AG04449 (cell line): ENCODE data around the gene LY6G6F.

Source experiments
- CTCF ChIA-PET: fragments of 350-600 bp; formaldehyde crosslinking; extraction: SDS; loops from one replicate; lab custom pipeline; 2021; ENCODE audit warnings: antibody characterized with exemption; lab: Yijun Ruan, JAX
- POLR2A ChIA-PET: fragments of 400-600, 350-600 bp; formaldehyde crosslinking; extraction: SDS; loops from one replicate; lab custom pipeline; 2020; ENCODE audit warnings: antibody characterized with exemption, inconsistent platforms; lab: Yijun Ruan, JAX
- DNase-seq: peaks from one replicate; pipeline ENCODE4 v3.0.0-alpha.2; 2010; ENCODE audit warnings: low read depth, low spot score
- H3K4me3 ChIP-seq: 2 replicates; pipeline ENCODE4 v1.5.1; 2011; ENCODE audit warnings: low read depth, mild to moderate bottlenecking, control low read depth, low read length
- TF ChIP-seq, protein P1 (sequence below): IDR thresholded peaks from one replicate; pipeline ENCODE4 v1.5.1; 2011; ENCODE audit warnings: mild to moderate bottlenecking, moderate library complexity, low read length, control low read depth, inconsistent platforms; ENCODE audit not compliant: insufficient read depth; ENCODE audit errors: missing control alignments

Gene LY6G6F

DNA sequence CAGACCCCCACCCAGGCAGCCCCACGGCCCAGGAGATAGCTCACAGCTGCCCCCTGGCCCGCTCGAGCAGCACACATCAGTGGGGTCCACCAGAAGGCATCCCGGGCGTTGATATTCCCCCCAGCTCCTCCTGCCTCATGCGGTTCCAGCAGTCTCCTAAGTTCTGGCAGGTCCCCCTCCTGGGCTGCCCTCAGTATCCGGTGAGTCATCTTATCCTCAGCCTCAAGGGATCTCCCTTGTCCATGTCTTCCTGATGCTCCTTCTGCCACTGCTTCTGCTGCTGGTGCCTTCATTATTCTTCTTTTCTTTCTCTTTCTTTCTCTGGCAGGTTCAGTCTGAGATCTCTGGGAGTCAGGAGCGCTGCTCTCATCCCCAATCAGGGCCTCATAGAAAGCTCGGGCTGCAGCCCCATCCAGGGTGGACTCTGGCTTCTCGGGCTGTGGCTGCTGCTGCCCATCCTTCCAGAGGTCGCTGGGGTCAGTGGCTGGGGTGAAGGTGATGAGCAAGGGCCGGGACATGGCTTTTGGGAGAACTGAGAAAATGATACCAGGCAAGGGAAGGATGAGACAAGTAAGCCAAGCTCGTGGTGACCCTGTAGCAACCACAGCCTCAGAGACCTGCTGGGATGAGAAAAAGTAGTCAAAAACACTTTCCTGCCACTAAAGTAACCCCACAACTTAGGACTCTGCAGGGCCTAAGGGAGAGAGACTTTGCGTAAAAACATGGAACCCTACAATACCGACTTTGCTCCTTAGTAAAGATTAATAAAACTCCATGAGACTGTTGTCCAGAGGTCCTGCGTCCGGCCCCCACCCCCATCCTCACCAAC lies 42.5 kb upstream of the LY6G6F start:
- H3K4me3 ChIP-seq, result peak overlapping the region; percentile 98
- ChIA-PET CTCF (interaction anchor here (0.6 to 2.2 kb wide), 6 partner anchors 8 to 118 kb away, joined by 3 to 19 read pairs (median 4); partner anchors contain the start of genes APOM, ATP6V1G2, BAG6 and LY6G5C), POLR2A (interaction anchor here (1.1 to 3.5 kb wide), 4 partner anchors 11 to 233 kb away, joined by 3 to 31 read pairs (median 5); partner anchors contain the start of genes ABHD16A, BAG6 and EHMT2)
- TF ChIP-seq, protein P1, sequence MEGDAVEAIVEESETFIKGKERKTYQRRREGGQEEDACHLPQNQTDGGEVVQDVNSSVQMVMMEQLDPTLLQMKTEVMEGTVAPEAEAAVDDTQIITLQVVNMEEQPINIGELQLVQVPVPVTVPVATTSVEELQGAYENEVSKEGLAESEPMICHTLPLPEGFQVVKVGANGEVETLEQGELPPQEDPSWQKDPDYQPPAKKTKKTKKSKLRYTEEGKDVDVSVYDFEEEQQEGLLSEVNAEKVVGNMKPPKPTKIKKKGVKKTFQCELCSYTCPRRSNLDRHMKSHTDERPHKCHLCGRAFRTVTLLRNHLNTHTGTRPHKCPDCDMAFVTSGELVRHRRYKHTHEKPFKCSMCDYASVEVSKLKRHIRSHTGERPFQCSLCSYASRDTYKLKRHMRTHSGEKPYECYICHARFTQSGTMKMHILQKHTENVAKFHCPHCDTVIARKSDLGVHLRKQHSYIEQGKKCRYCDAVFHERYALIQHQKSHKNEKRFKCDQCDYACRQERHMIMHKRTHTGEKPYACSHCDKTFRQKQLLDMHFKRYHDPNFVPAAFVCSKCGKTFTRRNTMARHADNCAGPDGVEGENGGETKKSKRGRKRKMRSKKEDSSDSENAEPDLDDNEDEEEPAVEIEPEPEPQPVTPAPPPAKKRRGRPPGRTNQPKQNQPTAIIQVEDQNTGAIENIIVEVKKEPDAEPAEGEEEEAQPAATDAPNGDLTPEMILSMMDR, result no peak
- DNase-seq, result no peak

DNA sequence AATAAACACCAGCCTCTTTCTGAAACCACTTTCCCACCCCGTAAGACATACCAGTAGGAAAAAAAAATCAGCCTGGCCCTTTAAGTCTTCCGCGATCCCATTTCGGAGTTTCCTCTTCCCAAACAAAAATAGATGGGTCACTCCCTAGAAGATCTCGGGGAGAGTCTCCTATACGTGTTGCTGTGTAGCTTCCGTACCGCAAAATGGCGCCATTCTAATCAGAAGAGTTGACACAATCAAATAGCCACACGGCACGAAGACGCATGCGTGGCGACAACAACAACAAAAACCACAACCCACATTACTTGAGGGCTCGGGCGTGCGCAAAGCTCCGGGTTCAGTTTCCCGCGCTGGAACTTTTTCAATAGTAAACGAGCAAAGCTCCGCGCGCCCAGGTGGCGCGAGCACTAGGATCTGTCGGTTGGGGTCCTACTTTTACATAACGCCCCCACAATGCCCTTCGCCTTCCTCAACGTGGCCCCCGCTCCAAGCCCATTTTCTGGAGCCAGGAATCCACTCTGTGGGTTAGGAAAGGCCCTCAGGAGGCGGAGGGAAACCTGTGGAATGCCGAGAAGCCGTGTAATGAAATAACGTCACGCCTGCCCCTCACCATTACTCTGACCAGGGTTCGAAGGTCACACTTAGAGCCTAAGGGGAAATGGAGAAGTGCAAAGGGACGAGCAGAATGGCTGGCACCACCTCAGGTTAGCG lies 41.7 kb upstream of the LY6G6F start, which contains the start of gene GPANK1:
TSS of gene GPANK1 (minus strand) at position 208 of the 711 bp plus-strand sequence. CDS start 519 bp downstream, outside the sequence.
- CTCF ChIA-PET, result interaction anchor here (0.9 to 2.2 kb wide), 4 partner anchors 9 to 119 kb away, joined by 3 to 19 read pairs (median 6); partner anchors contain the start of genes APOM, ATP6V1G2, BAG6 and LY6G5C
- TF ChIP-seq, protein P1, result no peak

DNA sequence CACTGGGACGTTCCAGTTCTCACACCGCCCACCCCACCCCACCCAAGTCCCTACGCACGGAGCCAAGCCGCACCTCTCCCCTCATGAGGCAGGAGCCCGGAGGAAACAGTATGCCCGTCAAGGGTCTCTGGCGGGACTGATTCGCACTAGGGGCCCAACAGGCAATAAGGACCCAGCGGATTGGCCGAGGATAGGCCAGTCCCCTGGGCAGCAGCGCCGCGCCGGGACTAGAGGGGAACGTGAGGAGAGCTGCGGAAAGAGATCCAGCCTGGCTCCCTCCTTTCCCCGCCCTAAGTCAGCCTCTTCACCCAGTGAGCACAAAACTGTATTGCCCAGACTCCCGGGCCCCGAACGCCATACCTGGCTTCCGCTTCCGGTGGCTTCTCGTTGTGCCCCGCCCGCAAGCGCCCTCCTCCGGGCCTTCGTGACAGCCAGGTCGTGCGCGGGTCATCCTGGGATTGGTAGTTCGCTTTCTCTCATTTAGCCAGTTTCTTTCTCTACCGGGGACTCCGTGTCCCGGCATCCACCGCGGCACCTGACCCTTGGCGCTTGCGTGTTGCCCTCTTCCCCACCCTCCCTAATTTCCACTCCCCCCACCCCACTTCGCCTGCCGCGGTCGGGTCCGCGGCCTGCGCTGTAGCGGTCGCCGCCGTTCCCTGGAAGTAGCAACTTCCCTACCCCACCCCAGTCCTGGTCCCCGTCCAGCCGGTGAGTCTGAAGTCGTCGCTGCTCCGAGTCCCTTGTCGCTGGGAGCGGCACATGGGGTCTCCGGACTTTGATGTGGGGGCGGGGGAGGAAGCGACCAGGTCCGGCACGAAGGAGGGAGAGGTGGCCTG lies 40.9 kb upstream of the LY6G6F start, which contains the start of gene CSNK2B:
TSS of gene CSNK2B (plus strand) at position 580 of the 836 bp plus-strand sequence. CDS start 752 bp downstream, outside the sequence.
- DNase-seq, result no peak
- H3K4me3 ChIP-seq, result peak within 1 kb of the TSS; percentile 98
- ChIA-PET POLR2A (interaction anchor here (1.8 to 3.5 kb wide), 3 partner anchors 13 to 162 kb away, joined by 5 to 31 read pairs (median 7); partner anchors contain the start of genes ABHD16A, BAG6 and HSPA1B), CTCF (interaction anchor here (1.0 kb wide), 1 partner anchor 104 kb away, joined by 4 read pairs; no protein-coding TSS in a partner anchor)
- TF ChIP-seq, protein P1, result no peak

More for the DNA sequence above, 41.7 kb upstream of the LY6G6F start, which contains the start of gene GPANK1:
- DNase-seq, result no peak
- peak within 1 kb of the TSS; percentile 98 for H3K4me3 ChIP-seq
- POLR2A ChIA-PET, result interaction anchor here (1.5 to 3.5 kb wide), 3 partner anchors 12 to 232 kb away, joined by 3 to 31 read pairs (median 7); partner anchors contain the start of genes ABHD16A, BAG6 and EHMT2

DNA sequence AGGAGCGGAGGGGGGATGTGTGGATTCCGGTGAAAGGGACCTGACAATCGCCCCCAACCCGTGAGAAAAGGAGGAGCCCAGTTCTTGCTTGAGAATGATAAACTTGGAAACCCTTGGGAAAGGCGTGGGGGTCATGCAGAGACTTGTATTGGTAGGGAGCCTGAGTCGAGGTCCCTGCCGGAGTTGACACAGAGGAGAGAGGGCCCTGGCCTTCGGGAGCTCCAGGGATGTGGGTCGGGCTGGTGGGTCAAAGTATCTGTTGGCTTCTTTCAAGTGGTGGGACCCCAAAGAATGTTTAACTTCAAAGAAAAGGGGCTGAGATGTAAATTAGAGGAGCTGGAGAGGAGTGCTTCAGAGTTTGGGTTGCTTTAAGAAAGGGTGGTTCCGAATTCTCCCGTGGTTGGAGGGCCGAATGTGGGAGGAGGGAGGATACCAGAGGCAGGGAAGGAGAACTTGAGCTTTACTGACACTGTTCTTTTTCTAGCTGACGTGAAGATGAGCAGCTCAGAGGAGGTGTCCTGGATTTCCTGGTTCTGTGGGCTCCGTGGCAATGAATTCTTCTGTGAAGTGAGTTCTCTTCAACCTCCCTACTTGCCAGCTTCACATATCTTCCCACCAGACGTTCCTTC lies 40.2 kb upstream of the LY6G6F start:
- TF ChIP-seq, protein P1, result no peak
- DNase-seq, result no peak
- ChIA-PET CTCF (interaction anchor here (0.7 to 1.0 kb wide), 3 partner anchors 24 to 125 kb away, joined by 3 to 4 read pairs (median 4); no protein-coding TSS in a partner anchor), POLR2A (interaction anchor here (0.8 to 1.9 kb wide), 2 partner anchors 15 to 161 kb away, joined by 3 to 5 read pairs; partner anchors contain the start of gene HSPA1B)
- H3K4me3 ChIP-seq, result peak overlapping the region; percentile 98

GRCh38 chr6:31669676-31670075 lies 37.0 kb upstream of the LY6G6F start, which contains the start of gene LY6G5B:
LY6G5B (plus strand) TSS chr6:31669976; CDS start chr6:31670951, 975 bp downstream.
- ChIA-PET POLR2A (no interaction called here), CTCF (interaction anchor here (0.9 to 1.5 kb wide), 2 partner anchors 9 to 18 kb away, joined by 3 to 4 read pairs; partner anchors contain the start of gene C6orf47)
- no peak within 1 kb of the TSS for H3K4me3 ChIP-seq
- DNase-seq, result no peak
- TF ChIP-seq, protein P1, result no peak
